Duodenal mucosa (tissue), 2 donors: ENCODE measurements around the gene FAM193B.
A peak's percentile ranks its signal among the peaks of the same experiment; 100 is the strongest.

Experiments
- H3K27ac ChIP-seq: one replicate; pipeline ENCODE4 v1.7.0; 2013; ENCODE audit warnings: low read depth, low read length
- H3K27me3 ChIP-seq, 2 donors: one replicate each; pipeline ENCODE4 v1.7.0; 2013; ENCODE audit warnings: low read length in 2 of 2, control low read depth in 1 of 2; ENCODE audit not compliant: insufficient read depth in 2 of 2, control insufficient read depth in 1 of 2
- H3K36me3 ChIP-seq, 2 donors: one replicate each; pipeline ENCODE4 v1.7.0; 2013; ENCODE audit warnings: low read length in 2 of 2, control low read depth in 1 of 2; ENCODE audit not compliant: insufficient read depth in 2 of 2, control insufficient read depth in 1 of 2
- H3K4me1 ChIP-seq, 2 donors: one replicate each; pipeline ENCODE4 v1.7.0; 2013; ENCODE audit warnings: low read length in 2 of 2, control low read depth in 1 of 2; ENCODE audit not compliant: insufficient read depth in 2 of 2, control insufficient read depth in 1 of 2
- H3K4me3 ChIP-seq, 2 donors: one replicate each; pipeline ENCODE4 v1.7.0; 2013; ENCODE audit warnings: low read length in 2 of 2, low read depth in 1 of 2
- H3K9ac ChIP-seq, 2 donors: one replicate each; pipeline ENCODE4 v1.7.0; 2013; ENCODE audit warnings: low read length in 2 of 2, low read depth in 1 of 2
- H3K9me3 ChIP-seq, 2 donors: one replicate each; pipeline ENCODE4 v1.7.0; 2013; ENCODE audit warnings: low read length in 2 of 2, control low read depth in 1 of 2; ENCODE audit not compliant: control insufficient read depth in 1 of 2

FAM193B gene

GRCh38 chr5:177555665-177556064, 1.3 kb upstream of the FAM193B start:
- H3K27me3 ChIP-seq, result no peaks in the 10 kb centered on the region
- H3K4me1 ChIP-seq, result peaks cover 27 to 30% of the 10 kb centered on the region in 2 donors
- H3K27ac ChIP-seq, result no peak overlapping the region
- H3K36me3 ChIP-seq, result peaks cover 0 to 15% of the 10 kb centered on the region in 2 donors
- H3K9me3 ChIP-seq, result no peaks in the 10 kb centered on the region
- H3K9ac ChIP-seq, result no peak overlapping the region
- no peak overlapping the region for H3K4me3 ChIP-seq

GRCh38 chr5:177555228-177555627, 865 bp upstream of the FAM193B start:
- Histone ChIP-seq H3K4me3 (peak overlapping the region; percentile 96), H3K9ac (peak overlapping the region in 1 of 2 donors; percentile 76), H3K27me3 (no peaks in the 10 kb centered on the region), H3K9me3 (no peaks in the 10 kb centered on the region), H3K27ac (no peak overlapping the region), H3K4me1 (peaks cover 27 to 30% of the 10 kb centered on the region in 2 donors), H3K36me3 (peaks cover 0 to 15% of the 10 kb centered on the region in 2 donors)

DNA sequence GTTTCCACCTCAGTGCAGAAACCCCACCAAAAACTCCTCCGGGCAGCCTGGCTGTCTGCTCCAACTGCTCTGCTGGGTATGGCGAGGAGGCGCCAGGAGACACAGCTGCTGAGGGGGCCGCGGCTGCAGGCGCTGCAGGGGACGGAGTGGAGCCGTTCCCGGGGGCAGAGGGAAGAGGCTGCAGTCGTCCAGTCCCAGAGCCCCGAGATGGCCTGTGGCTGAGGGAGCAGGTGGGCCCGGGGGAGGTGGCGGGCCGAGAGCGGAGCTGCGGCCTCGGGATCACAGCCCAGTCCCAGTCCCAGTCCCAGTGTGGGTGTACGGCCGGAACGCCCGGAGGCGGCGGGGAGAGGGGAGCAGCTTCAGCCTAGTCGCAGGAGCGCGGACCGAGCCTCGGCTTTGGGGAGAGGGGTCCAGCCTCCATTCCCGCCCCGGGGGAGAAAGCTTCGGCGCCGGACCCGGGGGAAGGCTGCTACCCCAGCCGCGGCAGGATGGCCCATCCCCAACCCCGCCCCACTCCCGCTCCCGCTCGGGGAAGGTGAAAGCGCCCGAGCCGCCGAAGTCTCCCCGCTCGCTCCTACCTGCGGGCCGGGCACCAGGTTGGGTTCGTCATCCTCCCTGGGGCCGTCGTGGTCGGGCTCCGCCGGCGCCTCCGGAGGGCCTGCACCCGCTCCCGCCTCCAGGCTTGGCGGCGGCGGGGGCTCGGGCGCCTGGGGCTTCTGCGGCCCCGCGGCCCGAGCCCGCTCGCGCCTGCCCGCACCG, 513 bp downstream of the FAM193B start:
- peaks cover 0 to 15% of the 10 kb centered on the region in 2 donors for H3K36me3 ChIP-seq
- H3K9me3 ChIP-seq, result no peaks in the 10 kb centered on the region
- peak overlapping the region; percentile 62 to 72 for H3K9ac ChIP-seq
- peak overlapping the region; percentile 54 for H3K27ac ChIP-seq
- peak overlapping the region; percentile 79 to 82 for H3K4me3 ChIP-seq
- H3K4me1 ChIP-seq, result peaks cover 27 to 30% of the 10 kb centered on the region in 2 donors
- no peaks in the 10 kb centered on the region for H3K27me3 ChIP-seq

DNA sequence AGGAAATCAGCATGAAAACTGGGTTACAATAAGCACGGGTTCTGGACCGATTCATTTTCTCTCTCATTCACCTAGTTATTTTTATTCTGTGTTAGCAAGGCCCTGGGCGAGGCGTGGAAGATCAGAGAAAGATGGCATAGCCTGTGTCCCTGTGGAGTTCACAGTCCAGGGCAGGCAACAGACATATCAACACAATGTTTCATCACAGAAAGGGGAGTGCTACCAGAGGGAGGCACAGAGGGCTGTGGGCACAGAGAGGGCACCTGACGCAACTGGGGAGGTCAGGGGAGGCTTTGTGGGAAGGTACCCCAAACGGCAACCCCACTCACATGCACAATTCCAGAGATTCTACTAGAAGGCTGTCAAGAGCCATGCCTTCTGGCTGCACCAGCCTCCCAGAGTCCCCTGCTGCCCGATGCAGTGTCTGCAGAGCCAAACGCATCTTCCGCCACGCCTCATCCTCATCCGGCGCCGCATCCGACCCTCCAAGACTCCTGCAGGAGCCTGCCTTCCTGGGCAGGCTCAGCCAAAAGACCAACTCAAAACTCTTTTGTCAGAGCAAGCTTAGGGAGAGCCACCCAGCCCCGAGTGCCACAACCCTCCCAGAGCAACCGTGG, 1.4 kb downstream of the FAM193B start:
- H3K4me1 ChIP-seq, result peaks cover 30 to 31% of the 10 kb centered on the region in 2 donors
- peak overlapping the region; percentile 62 to 72 for H3K9ac ChIP-seq
- no peaks in the 10 kb centered on the region for H3K9me3 ChIP-seq
- peaks cover 0 to 15% of the 10 kb centered on the region in 2 donors for H3K36me3 ChIP-seq
- H3K27me3 ChIP-seq, result no peaks in the 10 kb centered on the region
- peak overlapping the region; percentile 79 to 82 for H3K4me3 ChIP-seq
- H3K27ac ChIP-seq, result no peak overlapping the region

DNA sequence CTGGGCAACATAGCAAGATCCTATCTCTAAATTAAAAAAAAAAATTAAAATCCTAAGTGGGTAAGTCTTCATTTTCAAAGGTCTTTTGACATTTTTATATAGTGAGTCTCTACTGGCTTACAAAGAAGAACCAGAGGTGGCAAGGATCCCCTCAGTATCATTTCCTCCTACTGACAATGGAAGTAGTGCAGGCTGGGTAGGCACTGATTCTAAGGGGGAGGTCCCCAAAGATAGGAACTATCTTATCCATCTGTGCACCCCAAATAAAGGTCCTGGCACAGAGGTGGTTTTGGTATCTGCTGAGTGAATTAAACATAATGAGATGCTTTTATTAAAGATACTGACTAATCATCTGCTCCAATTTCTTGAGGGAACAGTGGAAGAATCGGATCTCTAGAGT, 4.2 kb downstream of the FAM193B start:
- no peak overlapping the region for H3K4me3 ChIP-seq
- H3K9ac ChIP-seq, result no peak overlapping the region
- no peak overlapping the region for H3K27ac ChIP-seq
- H3K9me3 ChIP-seq, result no peaks in the 10 kb centered on the region
- peaks cover 24 to 33% of the 10 kb centered on the region in 2 donors for H3K4me1 ChIP-seq
- H3K36me3 ChIP-seq, result peaks cover 0 to 15% of the 10 kb centered on the region in 2 donors
- no peaks in the 10 kb centered on the region for H3K27me3 ChIP-seq

- Histone ChIP-seq H3K27me3 (no peaks in the 10 kb centered on the region), H3K36me3 (peaks cover 0 to 15% of the 10 kb centered on the region in 2 donors), H3K4me3 (no peak overlapping the region), H3K9me3 (no peaks in the 10 kb centered on the region), H3K9ac (no peak overlapping the region), H3K27ac (no peak overlapping the region), H3K4me1 (peaks cover 17 to 29% of the 10 kb centered on the region in 2 donors)
These were observed 5.9 kb downstream of the FAM193B start for GRCh38 chr5:177548495-177548894.

DNA sequence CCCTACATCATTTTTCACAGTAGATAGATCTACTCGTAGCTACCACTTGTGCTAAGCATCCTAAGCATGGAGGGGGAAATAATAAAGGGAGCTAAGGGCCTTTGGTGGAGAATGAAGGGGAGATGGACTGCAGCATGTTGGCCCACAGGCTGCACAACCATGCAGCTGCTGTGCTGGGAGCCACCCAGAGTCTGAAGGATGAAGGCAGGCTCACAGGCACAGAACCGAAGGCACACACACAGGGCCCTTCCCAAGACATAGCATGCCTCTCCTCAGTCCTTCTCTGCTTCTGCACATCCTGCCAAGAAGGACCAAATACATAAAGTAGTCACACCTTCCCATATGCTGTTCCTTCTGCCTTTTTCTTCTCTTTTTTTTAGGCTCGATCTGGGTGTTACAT, 6.6 kb downstream of the FAM193B start:
- H3K4me3 ChIP-seq, result no peak overlapping the region
- H3K9ac ChIP-seq, result no peak overlapping the region
- no peak overlapping the region for H3K27ac ChIP-seq
- H3K9me3 ChIP-seq, result no peaks in the 10 kb centered on the region
- peaks cover 9 to 21% of the 10 kb centered on the region in 2 donors for H3K4me1 ChIP-seq
- no peaks in the 10 kb centered on the region for H3K27me3 ChIP-seq
- H3K36me3 ChIP-seq, result peaks cover 0 to 15% of the 10 kb centered on the region in 2 donors

GRCh38 chr5:177546258-177546741, 8.1 kb downstream of the FAM193B start:
- H3K27ac ChIP-seq, result peak overlapping the region; percentile 32
- H3K4me1 ChIP-seq, result peaks cover 4 to 15% of the 10 kb centered on the region in 2 donors
- H3K27me3 ChIP-seq, result no peaks in the 10 kb centered on the region
- no peak overlapping the region for H3K9ac ChIP-seq
- H3K36me3 ChIP-seq, result peaks cover 4 to 13% of the 10 kb centered on the region in 2 donors
- H3K4me3 ChIP-seq, result no peak overlapping the region
- H3K9me3 ChIP-seq, result no peaks in the 10 kb centered on the region

DNA sequence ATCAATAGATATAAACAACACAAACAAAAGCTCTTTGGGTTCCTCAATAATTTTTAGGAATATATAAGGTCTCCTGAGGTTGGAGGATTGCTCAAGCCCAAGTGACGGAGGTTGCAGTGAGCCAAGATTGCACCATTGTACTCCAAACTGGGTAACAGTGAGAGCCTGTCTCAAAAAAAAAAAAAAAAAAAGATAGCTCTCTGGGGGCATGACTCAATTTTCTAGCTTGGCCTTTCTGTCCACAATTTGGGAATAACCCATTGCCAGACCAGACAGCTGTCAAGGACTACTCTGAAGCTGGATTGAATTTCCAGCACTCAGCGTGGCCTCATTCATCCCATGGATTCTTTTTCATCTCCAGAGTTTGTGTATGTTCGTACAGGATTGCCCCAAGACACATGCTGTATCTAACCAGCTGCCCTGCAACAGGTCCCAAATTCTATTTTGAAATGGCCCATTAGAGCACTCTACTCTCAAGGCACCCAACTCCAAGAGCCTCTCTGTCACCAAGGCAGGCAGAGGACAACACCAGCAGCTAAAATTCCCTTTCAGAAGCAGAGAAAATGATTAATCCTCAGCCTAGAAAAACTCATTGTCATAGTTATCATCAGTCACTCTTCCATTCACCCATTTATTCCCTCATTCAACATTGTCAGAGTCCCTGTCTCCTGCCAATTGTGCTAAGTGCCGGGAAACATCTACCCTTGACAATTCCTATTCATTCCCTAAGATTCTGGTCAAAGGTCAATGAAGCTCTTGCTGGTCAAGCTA, 8.7 kb downstream of the FAM193B start:
- Histone ChIP-seq H3K27ac (peak overlapping the region; percentile 32), H3K9me3 (no peaks in the 10 kb centered on the region), H3K4me3 (no peak overlapping the region), H3K36me3 (peaks cover 4 to 8% of the 10 kb centered on the region in 2 donors), H3K27me3 (no peaks in the 10 kb centered on the region), H3K9ac (no peak overlapping the region), H3K4me1 (peaks cover 4 to 15% of the 10 kb centered on the region in 2 donors)
